ENCODE data around the gene KIFBP. TPM values are rescaled to one million over a fixed set of nuclear protein-coding genes. Genes with fewer than 3 reads are reported as not detected.

The KIFBP gene
- total and polyA plus RNA-seq, 9 of the 15 experiments (the other 6 are each of a cell fraction or from before 2014, with no cell fraction given), result 5.6 to 23.2 (median 14.8) TPM

DNA sequence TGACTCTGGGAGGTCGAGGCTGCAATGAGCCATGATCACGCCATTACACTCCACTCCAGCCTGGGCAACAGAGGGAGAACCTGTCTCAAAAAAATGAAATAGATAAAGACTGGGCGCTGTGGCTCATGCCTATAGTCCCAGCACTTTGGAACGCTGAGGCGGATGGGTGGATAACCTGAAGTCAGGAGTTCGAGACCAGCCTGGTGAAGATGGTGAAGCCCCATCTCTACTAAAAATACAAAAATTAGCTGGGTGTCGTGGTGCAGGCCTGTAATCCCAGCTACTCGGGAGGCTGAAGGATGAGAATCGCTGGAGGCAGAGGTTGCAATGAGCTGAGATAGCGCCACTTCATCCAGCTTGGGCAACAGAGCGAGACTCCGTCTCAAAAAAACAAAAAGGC is 33.7 kb upstream of the KIFBP start:
- TF ChIP-seq ZNF316 (IDR thresholded peaks at IDR 0.05), result no peak
- no peak for TF ChIP-seq ZNF584 (CRISPR knock-in tag; IDR thresholded peaks at IDR 0.05; ENCODE audit: low read depth)
- TF ChIP-seq NFATC3 (IDR thresholded peaks at IDR 0.05), result no peak
- TF ChIP-seq ZNF175 (CRISPR knock-in tag; IDR thresholded peaks at IDR 0.05; ENCODE audit: low read depth), result 0 out of 2 replicates have a peak, but pooled peaks have one; percentile 57
- peaks cover 19 to 22% of the 10 kb centered on the region in 2 experiments; a peak in 4 of 5 replicates for H3K4me1 ChIP-seq (replicated peaks in 1 of 2; ENCODE audit: control insufficient read depth in 2 of 2, insufficient read depth in 2 of 2, low read length in 2 of 2)
- H3K27ac ChIP-seq (ENCODE audit: extremely low read depth, low read depth, low read length), result peak overlapping the region; percentile 95
- in situ Hi-C loops (cut with MboI), result no loop called here
- BruUV-seq (replicated peaks), result no TSS peak
- peak overlapping the region; percentile 93; the same call in 1 of the 2 replicates for H3K4me3 ChIP-seq
- H4K20me1 ChIP-seq (replicated peaks; ENCODE audit: control insufficient read depth, insufficient read depth, low read length), result peaks cover 17% of the 10 kb centered on the region; the same call in 1 of the 2 replicates
- H3K36me3 ChIP-seq (ENCODE audit: control insufficient read depth, insufficient read depth, low read length), result peaks cover 38% of the 10 kb centered on the region
- ChIA-PET CTCF (ENCODE audit: low intra/inter-chr PET ratio) (interaction anchor here (0.6 to 1.1 kb wide), 2 partner anchors 139 to 402 kb away, joined by 3 to 4 read pairs; no protein-coding TSS in a partner anchor), POLR2A (interaction anchor here (0.6 to 8.6 kb wide), 15 partner anchors 8 to 948 kb away, joined by 3 to 99 read pairs (median 5); partner anchors contain the start of gene DDX50)
- 64% methylated on average over 12 of the region's 12 CpGs for WGBS (ENCODE audit: insufficient coverage, low coverage, missing lambda C conversion rate)
- ATAC-seq, result no peak
- H3K79me2 ChIP-seq (ENCODE audit: control insufficient read depth, insufficient read depth, low read length), result peaks cover 56% of the 10 kb centered on the region
- no peaks in the 10 kb centered on the region for H3K9me3 ChIP-seq (replicated peaks; ENCODE audit: control insufficient read depth, insufficient read depth, low read depth, low read length)
- no peaks in the 10 kb centered on the region for H3K9me1 ChIP-seq (ENCODE audit: control insufficient read depth, insufficient read depth, low read length)
- H3K9ac ChIP-seq (ENCODE audit: insufficient read depth in 1 of 2, low read depth in 2 of 2, low read length in 2 of 2), result peak overlapping the region; percentile 83 to 99
- FAIRE-seq, result no peak
- peak overlapping the region; percentile 97 for H3K4me2 ChIP-seq (ENCODE audit: insufficient read depth, low read length)
- DNase-seq (ENCODE audit: extremely low read depth in 1 of 4, low spot score in 3 of 4), result peak in 1 of 4 experiments; percentile 27
- intact Hi-C loops (cut with micrococcal nuclease), result no loop called here
- H3K27me3 ChIP-seq (ENCODE audit: control insufficient read depth in 2 of 2, insufficient read depth in 2 of 2, low read length in 2 of 2), result no peaks in the 10 kb centered on the region
- peak overlapping the region; percentile 66 for H2AFZ ChIP-seq (ENCODE audit: low read depth, low read length)

DNA sequence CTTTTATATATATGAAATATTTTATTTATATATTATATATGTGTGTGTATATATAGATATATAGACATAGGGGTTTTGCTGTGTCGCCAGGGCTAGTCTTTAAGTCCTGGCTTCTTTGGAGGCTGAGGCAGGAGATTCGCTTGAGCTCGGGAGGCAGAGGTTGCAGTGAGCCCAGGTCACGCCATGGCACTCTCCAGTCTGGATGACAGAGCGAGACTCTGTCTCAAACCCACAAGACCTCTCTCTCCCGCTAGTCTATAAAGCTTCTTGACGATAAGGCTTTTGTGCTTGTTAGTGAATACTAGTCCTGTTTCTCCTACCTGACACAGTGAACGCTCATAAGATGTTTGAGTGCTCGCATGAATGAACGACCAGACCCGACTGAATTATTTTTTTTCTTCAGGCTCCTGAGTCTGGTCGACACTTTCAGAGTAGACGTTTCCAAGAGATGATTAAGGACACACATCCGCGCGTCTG is 33.2 kb upstream of the KIFBP start:
- in situ Hi-C loops (cut with MboI), result no loop called here
- Histone ChIP-seq H3K9ac (ENCODE audit: insufficient read depth in 1 of 2, low read depth in 2 of 2, low read length in 2 of 2) (peak overlapping the region; percentile 98 to 99), H3K4me3 (peak overlapping the region; percentile 93), H3K79me2 (ENCODE audit: control insufficient read depth, insufficient read depth, low read length) (peaks cover 61% of the 10 kb centered on the region), H3K27ac (ENCODE audit: extremely low read depth, low read depth, low read length) (peak overlapping the region; percentile 95), H3K27me3 (ENCODE audit: control insufficient read depth in 2 of 2, insufficient read depth in 2 of 2, low read length in 2 of 2) (no peaks in the 10 kb centered on the region), H3K36me3 (ENCODE audit: control insufficient read depth, insufficient read depth, low read length) (peaks cover 38% of the 10 kb centered on the region), H4K20me1 (replicated peaks; ENCODE audit: control insufficient read depth, insufficient read depth, low read length) (peaks cover 21% of the 10 kb centered on the region; the same call in 1 of the 2 replicates), H3K9me1 (ENCODE audit: control insufficient read depth, insufficient read depth, low read length) (no peaks in the 10 kb centered on the region), H2AFZ (ENCODE audit: low read depth, low read length) (peak overlapping the region; percentile 93), H3K4me2 (ENCODE audit: insufficient read depth, low read length) (peak overlapping the region; percentile 97), H3K9me3 (replicated peaks; ENCODE audit: control insufficient read depth, insufficient read depth, low read depth, low read length) (no peaks in the 10 kb centered on the region), H3K4me1 (replicated peaks in 1 of 2; ENCODE audit: control insufficient read depth in 2 of 2, insufficient read depth in 2 of 2, low read length in 2 of 2) (peaks cover 22% of the 10 kb centered on the region in 2 experiments; a peak in 4 of 5 replicates)
- under 1% methylated on average over 16 of the region's 16 CpGs for WGBS (ENCODE audit: insufficient coverage, low coverage, missing lambda C conversion rate)
- peak; percentile 74 for ATAC-seq
- no peak for FAIRE-seq
- intact Hi-C loops (cut with micrococcal nuclease), result no loop called here
- TSS peak; percentile 96 for BruUV-seq (replicated peaks)
- ChIA-PET POLR2A (interaction anchor here (0.5 to 8.6 kb wide), 29 partner anchors 9 to 949 kb away, joined by 3 to 99 read pairs (median 4); partner anchors contain the start of genes CCAR1 and DDX50), CTCF (ENCODE audit: low intra/inter-chr PET ratio) (interaction anchor here (1.1 kb wide), 1 partner anchor 139 kb away, joined by 4 read pairs; no protein-coding TSS in a partner anchor)
- peak in 2 of 4 experiments; percentile 64 to 75 for DNase-seq (ENCODE audit: extremely low read depth in 1 of 4, low spot score in 3 of 4)
- TF ChIP-seq HMBOX1 (IDR thresholded peaks at IDR 0.05) (peak; percentile 84), CREBBP (IDR thresholded peaks at IDR 0.05; ENCODE audit: low read depth, low read length) (no peak), ZNF134 (CRISPR knock-in tag; conservative IDR thresholded peaks at IDR 0.05) (0 out of 2 replicates have a peak, but pooled peaks have one; percentile 17), SLC30A9 (CRISPR knock-in tag; IDR thresholded peaks at IDR 0.05) (no peak), BACH1 (tag; IDR thresholded peaks at IDR 0.05) (peak; percentile 71), MEIS2 (IDR thresholded peaks at IDR 0.05; ENCODE audit: partially characterized antibody) (peak; percentile 64), FOXM1 (IDR thresholded peaks at IDR 0.05; ENCODE audit: low read depth) (no peak), FOXM1 (CRISPR knock-in tag; IDR thresholded peaks at IDR 0.05; ENCODE audit: low read depth) (no peak), FOXK2 (conservative IDR thresholded peaks at IDR 0.05 in 1 of 2, IDR thresholded peaks at IDR 0.05 in 1 of 2; ENCODE audit: low read depth in 2 of 2) (no peak)
- TF ChIP-seq, protein P1, sequence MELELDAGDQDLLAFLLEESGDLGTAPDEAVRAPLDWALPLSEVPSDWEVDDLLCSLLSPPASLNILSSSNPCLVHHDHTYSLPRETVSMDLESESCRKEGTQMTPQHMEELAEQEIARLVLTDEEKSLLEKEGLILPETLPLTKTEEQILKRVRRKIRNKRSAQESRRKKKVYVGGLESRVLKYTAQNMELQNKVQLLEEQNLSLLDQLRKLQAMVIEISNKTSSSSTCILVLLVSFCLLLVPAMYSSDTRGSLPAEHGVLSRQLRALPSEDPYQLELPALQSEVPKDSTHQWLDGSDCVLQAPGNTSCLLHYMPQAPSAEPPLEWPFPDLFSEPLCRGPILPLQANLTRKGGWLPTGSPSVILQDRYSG (tag; conservative IDR thresholded peaks at IDR 0.05; ENCODE audit: low read depth), result peak; percentile 70; the same call in 1 of the 2 replicates

Measured in K562 (cell line).